Uterus (tissue), 2 donors: ENCODE results near the gene SYT9.

ENCODE experiments used
- POLR2A ChIP-seq, 2 donors: fragments of 450-650 bp; IDR thresholded peaks; one replicate each; pipeline ENCODE4 v1.6.1; 2016; ENCODE audit warnings: antibody characterized with exemption in 2 of 2, mild to moderate bottlenecking in 1 of 2, moderate library complexity in 1 of 2
- TF ChIP-seq, protein P1 (sequence below), 4 experiments: fragments of 200-600 bp in 2 of 4; fragments of 450-650 bp in 2 of 4; sonication (generic) in 2 of 4; IDR thresholded peaks; one replicate each; pipeline ENCODE4 v1.5.1; 2016 to 2019; ENCODE audit warnings: antibody characterized with exemption in 4 of 4, mild to moderate bottlenecking in 2 of 4, moderate library complexity in 1 of 4

DNA sequence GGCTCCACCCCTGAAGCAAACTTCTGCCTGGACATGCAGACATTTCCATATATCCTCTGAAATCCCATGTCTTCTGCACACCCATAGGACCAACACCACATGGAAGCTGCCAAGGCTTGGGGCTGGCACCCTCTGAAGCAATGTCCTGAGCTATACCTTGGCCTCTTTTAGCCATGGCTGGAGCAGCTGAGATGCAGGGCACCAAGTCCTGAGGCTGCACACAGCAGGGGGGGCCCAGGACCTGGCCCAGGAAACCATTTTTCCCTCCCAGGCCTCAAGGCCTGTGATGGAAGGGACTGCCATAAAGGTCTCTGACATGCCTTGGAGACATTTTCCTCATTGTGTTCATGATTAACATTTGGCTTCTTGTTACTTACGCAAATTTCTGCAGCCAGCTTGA is 34.5 kb downstream of the SYT9 start:
- TF ChIP-seq, protein P1, sequence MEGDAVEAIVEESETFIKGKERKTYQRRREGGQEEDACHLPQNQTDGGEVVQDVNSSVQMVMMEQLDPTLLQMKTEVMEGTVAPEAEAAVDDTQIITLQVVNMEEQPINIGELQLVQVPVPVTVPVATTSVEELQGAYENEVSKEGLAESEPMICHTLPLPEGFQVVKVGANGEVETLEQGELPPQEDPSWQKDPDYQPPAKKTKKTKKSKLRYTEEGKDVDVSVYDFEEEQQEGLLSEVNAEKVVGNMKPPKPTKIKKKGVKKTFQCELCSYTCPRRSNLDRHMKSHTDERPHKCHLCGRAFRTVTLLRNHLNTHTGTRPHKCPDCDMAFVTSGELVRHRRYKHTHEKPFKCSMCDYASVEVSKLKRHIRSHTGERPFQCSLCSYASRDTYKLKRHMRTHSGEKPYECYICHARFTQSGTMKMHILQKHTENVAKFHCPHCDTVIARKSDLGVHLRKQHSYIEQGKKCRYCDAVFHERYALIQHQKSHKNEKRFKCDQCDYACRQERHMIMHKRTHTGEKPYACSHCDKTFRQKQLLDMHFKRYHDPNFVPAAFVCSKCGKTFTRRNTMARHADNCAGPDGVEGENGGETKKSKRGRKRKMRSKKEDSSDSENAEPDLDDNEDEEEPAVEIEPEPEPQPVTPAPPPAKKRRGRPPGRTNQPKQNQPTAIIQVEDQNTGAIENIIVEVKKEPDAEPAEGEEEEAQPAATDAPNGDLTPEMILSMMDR (IDR thresholded peaks at IDR 0.05) = no peak
- no peak for TF ChIP-seq POLR2A (IDR thresholded peaks at IDR 0.05)
